A375 (cell line): ENCODE data around the gene MID1IP1. TPM values are rescaled to one million over a fixed set of nuclear protein-coding genes. Genes with fewer than 3 reads are reported as not detected.

Experiments
- total RNA-seq: library from RNA; depleted of rRNA; stranded (reverse); fragments of >200 nt; shearing (Covaris generic); gene quantifications from 2 replicates; pipeline ENCODE4 v1.2.3, GENCODE V29; 2014; rRNA removed

MID1IP1 gene, protein sequence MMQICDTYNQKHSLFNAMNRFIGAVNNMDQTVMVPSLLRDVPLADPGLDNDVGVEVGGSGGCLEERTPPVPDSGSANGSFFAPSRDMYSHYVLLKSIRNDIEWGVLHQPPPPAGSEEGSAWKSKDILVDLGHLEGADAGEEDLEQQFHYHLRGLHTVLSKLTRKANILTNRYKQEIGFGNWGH
- 82.4 and 82.6 TPM in 2 replicates for total RNA-seq

DNA sequence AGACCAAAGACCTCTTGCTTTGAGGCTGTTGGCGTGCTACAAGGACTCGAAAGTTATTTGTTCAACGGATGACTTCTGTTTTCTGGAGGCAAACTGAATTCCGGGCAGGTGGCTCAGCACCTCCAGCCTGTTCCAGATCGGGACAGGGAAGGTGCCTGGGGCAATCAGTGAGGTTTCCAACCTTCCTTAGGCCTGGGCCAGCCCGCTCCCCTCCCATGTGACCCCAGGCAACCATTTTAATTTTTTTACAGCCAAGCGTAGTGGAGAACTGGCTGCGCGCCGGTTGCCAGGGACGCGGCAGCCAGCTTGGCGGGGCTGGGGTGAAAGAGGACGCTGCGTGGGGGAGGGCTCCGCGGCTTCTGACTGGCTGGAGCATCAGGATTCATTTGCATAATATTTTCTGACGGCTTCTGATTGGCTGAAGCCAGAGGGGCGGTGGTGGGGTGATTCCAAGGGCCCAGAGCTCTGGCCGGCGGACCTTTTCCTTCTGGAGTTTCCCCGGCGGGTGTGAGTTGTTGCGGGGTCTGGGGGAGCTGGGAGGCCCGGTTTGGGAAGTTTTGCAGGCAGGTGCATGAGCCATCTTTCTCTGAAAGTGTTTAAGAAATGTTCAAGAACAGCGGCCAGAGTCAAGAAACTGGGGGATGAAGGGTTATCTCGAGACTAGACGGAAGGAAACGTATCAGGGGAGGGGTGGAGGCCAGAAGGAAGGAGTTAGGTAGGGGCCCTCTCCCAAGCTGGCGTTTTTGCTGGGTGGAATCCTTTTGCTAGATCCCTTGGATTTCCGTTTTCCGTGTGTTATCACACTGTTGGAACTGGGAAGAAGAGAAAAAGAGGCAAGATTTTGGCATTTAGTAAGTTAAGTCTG lies at the start of gene MID1IP1:
Gene MID1IP1 (plus strand): TSS at position 479 of the 865 bp plus-strand sequence. CDS start 3,488 bp downstream, outside the sequence.

Other genes with a start within 250 kb of the MID1IP1 start
- gene TSPAN7, start 239.9 kb upstream of the MID1IP1 start, total RNA-seq = not detected in 2 replicates